ENCODE measurements around the gene CDH4.

Gene CDH4

GRCh38 chr20:61663521-61664425 is 411.7 kb downstream of the CDH4 start:
- DNase-seq: no peak

GRCh38 chr20:61664556-61665320 is 412.7 kb downstream of the CDH4 start:
- no peak for DNase-seq

GRCh38 chr20:61665528-61666470 is 413.7 kb downstream of the CDH4 start:
- no peak for DNase-seq

- DNase-seq: no peak
Observed at GRCh38 chr20:61666471-61666832, 414.4 kb downstream of the CDH4 start.

- DNase-seq: no peak
Observed at GRCh38 chr20:61667056-61667792, 415.2 kb downstream of the CDH4 start.

GRCh38 chr20:61668065-61668650 is 416.1 kb downstream of the CDH4 start:
- DNase-seq: peak; percentile 58

GRCh38 chr20:61668771-61669503 is 416.9 kb downstream of the CDH4 start:
- DNase-seq: no peak

- no peak for DNase-seq
Observed at GRCh38 chr20:61670274-61670673, 418.2 kb downstream of the CDH4 start.

- no peak for DNase-seq
Observed at GRCh38 chr20:61671559-61671958, 419.5 kb downstream of the CDH4 start.

- peak; percentile 78 for DNase-seq
Observed at GRCh38 chr20:61673152-61673847, 421.2 kb downstream of the CDH4 start.

GRCh38 chr20:61674121-61674520 is 422.1 kb downstream of the CDH4 start:
- DNase-seq: no peak

- DNase-seq: no peak
Observed at GRCh38 chr20:61674688-61675087, 422.6 kb downstream of the CDH4 start.

GRCh38 chr20:61677928-61678327 is 425.9 kb downstream of the CDH4 start:
- no peak for DNase-seq

GRCh38 chr20:61678437-61678836 is 426.4 kb downstream of the CDH4 start:
- DNase-seq: no peak

GRCh38 chr20:61679473-61679872 is 427.4 kb downstream of the CDH4 start:
- DNase-seq: no peak

GRCh38 chr20:61680096-61680495 is 428.0 kb downstream of the CDH4 start:
- DNase-seq: no peak

GRCh38 chr20:61682114-61682995 is 430.3 kb downstream of the CDH4 start:
- no peak for DNase-seq

GRCh38 chr20:61682996-61683681 is 431.1 kb downstream of the CDH4 start:
- DNase-seq: no peak

- peak; percentile 80 for DNase-seq
Observed at GRCh38 chr20:61683721-61684120, 431.7 kb downstream of the CDH4 start.

All from NCI-H1105 (cell line).